Myocyte (in vitro differentiated cells): ENCODE results near the gene PDS5B. TPM values are rescaled to one million over a fixed set of nuclear protein-coding genes. Genes with fewer than 3 reads are reported as not detected.

ENCODE experiments used
- DNase-seq: peaks from one replicate; pipeline ENCODE4 v3.0.0-alpha.2; 2012; ENCODE audit warnings: low read depth
- total RNA-seq: library from RNA; depleted of rRNA; stranded (reverse); fragments of >200 nt; gene quantifications from 2 replicates; pipeline ENCODE4 v1.2.3, GENCODE V29; 2014

The PDS5B gene
- total RNA-seq, 1 donor from 2014 or later: 15.0 TPM

GRCh38 chr13:32587811-32588170, 1.5 kb downstream of the PDS5B start:
- DNase-seq: peak; percentile 12

- no peak for DNase-seq
Measured at GRCh38 chr13:32588736-32589135, 2.5 kb downstream of the PDS5B start.

GRCh38 chr13:32589471-32589870, 3.2 kb downstream of the PDS5B start:
- DNase-seq: no peak

- no peak for DNase-seq
Measured at GRCh38 chr13:32590266-32590665, 4.0 kb downstream of the PDS5B start.

GRCh38 chr13:32592082-32592481, 5.8 kb downstream of the PDS5B start:
- DNase-seq: no peak

GRCh38 chr13:32594157-32594738, 8.0 kb downstream of the PDS5B start:
- no peak for DNase-seq

- DNase-seq: no peak
Measured at GRCh38 chr13:32595306-32595705, 9.1 kb downstream of the PDS5B start.

- DNase-seq: no peak
Measured at GRCh38 chr13:32600890-32601289, 14.6 kb downstream of the PDS5B start.

- no peak for DNase-seq
Measured at GRCh38 chr13:32609428-32609827, 23.2 kb downstream of the PDS5B start.

GRCh38 chr13:32610538-32610937, 24.3 kb downstream of the PDS5B start:
- no peak for DNase-seq

GRCh38 chr13:32610977-32611376, 24.7 kb downstream of the PDS5B start:
- DNase-seq: no peak

GRCh38 chr13:32616883-32617511, 30.7 kb downstream of the PDS5B start:
- DNase-seq: no peak

- no peak for DNase-seq
Measured at GRCh38 chr13:32622827-32623226, 36.6 kb downstream of the PDS5B start.

- DNase-seq: no peak
Measured at GRCh38 chr13:32624441-32624840, 38.2 kb downstream of the PDS5B start.

- no peak for DNase-seq
Measured at GRCh38 chr13:32627793-32628192, 41.5 kb downstream of the PDS5B start.

GRCh38 chr13:32629313-32629712, 43.1 kb downstream of the PDS5B start:
- no peak for DNase-seq

GRCh38 chr13:32629866-32630265, 43.6 kb downstream of the PDS5B start:
- no peak for DNase-seq

- no peak for DNase-seq
Measured at GRCh38 chr13:32632343-32632909, 46.2 kb downstream of the PDS5B start.

GRCh38 chr13:32636711-32637110, 50.5 kb downstream of the PDS5B start:
- DNase-seq: no peak

GRCh38 chr13:32638739-32639138, 52.5 kb downstream of the PDS5B start:
- no peak for DNase-seq

- peak; percentile 72 for DNase-seq
Measured at GRCh38 chr13:32639502-32640105, 53.4 kb downstream of the PDS5B start.

GRCh38 chr13:32642316-32642715, 56.1 kb downstream of the PDS5B start:
- no peak for DNase-seq

- no peak for DNase-seq
Measured at GRCh38 chr13:32642858-32643257, 56.6 kb downstream of the PDS5B start.
